HEK293T (cell line): ENCODE results near the gene AGMO.

ENCODE experiments used
- CTCF ChIA-PET: fragments of 350-600 bp; formaldehyde crosslinking; extraction: SDS; loops from one replicate; lab custom pipeline; 2021; ENCODE audit warnings: antibody characterized with exemption, inconsistent platforms; lab: Yijun Ruan, JAX
- POLR2A ChIA-PET: fragments of 350-600 bp; formaldehyde crosslinking; extraction: SDS; loops from one replicate; lab custom pipeline; 2020; ENCODE audit warnings: antibody characterized with exemption, inconsistent platforms; lab: Yijun Ruan, JAX
- DNase-seq: peaks from one replicate; pipeline ENCODE4 v3.0.0; 2012; ENCODE audit warnings: mixed read lengths; ENCODE audit errors: extremely low spot score
- ARNT ChIP-seq: fragments of 450-650 bp; IDR thresholded peaks from 2 replicates; pipeline ENCODE4 v1.6.1; 2017; ENCODE audit warnings: mild to moderate bottlenecking
- BHLHE40 ChIP-seq: fragments of 450-650 bp; IDR thresholded peaks from 2 replicates; pipeline ENCODE4 v1.6.1; 2016; ENCODE audit warnings: mild to moderate bottlenecking, moderate library complexity, borderline replicate concordance
- CTBP1 ChIP-seq: fragments of 450-650 bp; IDR thresholded peaks from 2 replicates; pipeline ENCODE4 v1.6.1; 2016; ENCODE audit warnings: borderline replicate concordance
- ELF4 ChIP-seq: fragments of 450-650 bp; IDR thresholded peaks from 2 replicates; pipeline ENCODE4 v1.6.1; 2017; ENCODE audit warnings: antibody characterized with exemption
- FOXA1 ChIP-seq: fragments of 450-650 bp; IDR thresholded peaks from 2 replicates; pipeline ENCODE4 v1.6.1; 2016; ENCODE audit warnings: mild to moderate bottlenecking
- FOXK2 ChIP-seq: fragments of 450-650 bp; IDR thresholded peaks from 2 replicates; pipeline ENCODE4 v1.6.1; 2016; ENCODE audit warnings: mild to moderate bottlenecking
- FOXM1 ChIP-seq: fragments of 450-650 bp; IDR thresholded peaks from 2 replicates; pipeline ENCODE4 v1.6.1; 2017; ENCODE audit warnings: mild to moderate bottlenecking, borderline replicate concordance
- HDGF ChIP-seq: fragments of 450-650 bp; IDR thresholded peaks from 2 replicates; pipeline ENCODE4 v1.6.1; 2017; ENCODE audit warnings: antibody characterized with exemption, borderline replicate concordance
- L3MBTL2 ChIP-seq: fragments of 450-650 bp; conservative IDR thresholded peaks from 2 replicates; pipeline ENCODE4 v1.6.1; 2016; ENCODE audit warnings: mild to moderate bottlenecking
- LEF1 ChIP-seq: fragments of 450-650 bp; IDR thresholded peaks from 2 replicates; pipeline ENCODE4 v1.6.1; 2017; ENCODE audit warnings: mild to moderate bottlenecking, borderline replicate concordance
- NFRKB ChIP-seq: fragments of 450-650 bp; IDR thresholded peaks from 2 replicates; pipeline ENCODE4 v1.6.1; 2016; ENCODE audit warnings: mild to moderate bottlenecking, moderate library complexity
- PKNOX1 ChIP-seq: fragments of 450-650 bp; IDR thresholded peaks from 2 replicates; pipeline ENCODE4 v1.6.1; 2016
- SP1 ChIP-seq: fragments of 450-650 bp; IDR thresholded peaks from 2 replicates; pipeline ENCODE4 v1.6.1; 2017
- SUZ12 ChIP-seq: fragments of 450-650 bp; IDR thresholded peaks from 2 replicates; pipeline ENCODE4 v1.6.1; 2016; ENCODE audit warnings: mild to moderate bottlenecking
- TARDBP ChIP-seq: fragments of 450-650 bp; IDR thresholded peaks from 2 replicates; pipeline ENCODE4 v1.6.1; 2016
- ZNF384 ChIP-seq: fragments of 450-650 bp; IDR thresholded peaks from 2 replicates; pipeline ENCODE4 v1.6.1; 2016

The AGMO gene

GRCh38 chr7:15159261-15159660 lies 402.6 kb downstream of the AGMO start:
- TF ChIP-seq LEF1 = no peak
- TF ChIP-seq FOXM1 = no peak
- TF ChIP-seq TARDBP = no peak
- TF ChIP-seq PKNOX1 = no peak
- TF ChIP-seq FOXK2 = no peak
- TF ChIP-seq CTBP1 = no peak
- TF ChIP-seq HDGF = no peak
- no peak for TF ChIP-seq SP1
- TF ChIP-seq SUZ12 = no peak
- TF ChIP-seq BHLHE40 = no peak
- TF ChIP-seq FOXA1 = no peak
- TF ChIP-seq ARNT = no peak
- TF ChIP-seq ZNF384 = no peak
- TF ChIP-seq NFRKB = no peak
- no peak for TF ChIP-seq L3MBTL2
- no peak for TF ChIP-seq ELF4
- POLR2A ChIA-PET = no interaction called here
- CTCF ChIA-PET = no interaction called here
- no peak for DNase-seq

DNA sequence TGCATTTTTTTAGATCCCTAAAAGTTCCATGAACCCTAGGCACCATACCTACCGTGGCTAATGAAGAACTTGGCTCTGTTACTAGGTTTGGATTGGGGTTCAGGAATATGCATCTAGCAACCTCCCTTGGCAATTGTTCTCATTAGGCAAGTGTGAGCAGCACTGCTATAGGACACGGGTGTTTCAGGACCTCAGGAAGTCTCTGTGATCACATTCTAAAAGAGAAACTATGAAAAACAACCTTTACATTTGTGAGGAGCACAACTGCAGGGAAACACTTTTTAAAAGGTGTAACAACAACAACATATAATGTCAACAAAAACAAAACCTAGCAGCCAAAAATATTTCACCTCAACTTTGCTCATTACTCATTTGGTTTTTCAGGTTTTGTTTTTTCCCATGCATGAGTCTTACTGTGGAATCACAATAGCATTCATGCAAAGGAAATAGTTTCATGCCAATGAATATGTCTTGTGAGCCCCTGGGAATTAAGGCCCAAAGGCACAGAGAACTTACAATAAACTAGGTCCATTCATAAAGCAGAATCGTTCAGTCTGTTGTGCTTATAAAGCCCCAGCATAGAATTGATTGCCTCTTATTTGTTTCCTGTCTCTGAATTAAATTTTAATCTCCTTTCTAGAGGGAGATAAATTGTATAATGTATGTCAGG lies 403.5 kb downstream of the AGMO start:
- CTCF ChIA-PET = no interaction called here
- TF ChIP-seq LEF1 = no peak
- no peak for TF ChIP-seq FOXK2
- TF ChIP-seq FOXM1 = no peak
- no peak for TF ChIP-seq HDGF
- no peak for TF ChIP-seq ARNT
- TF ChIP-seq ELF4 = no peak
- POLR2A ChIA-PET = no interaction called here
- DNase-seq = no peak
